H1 (cell line): Measurements from ENCODE around the gene IL6R. TPM values are rescaled to one million over a fixed set of nuclear protein-coding genes. Genes with fewer than 3 reads are reported as not detected.

Source experiments
- CTCF ChIA-PET: fragments of 300-600 bp; sonication (Branson Sonifier 250); formaldehyde crosslinking; loops from one replicate; lab custom pipeline; 2021; ENCODE audit not compliant: partially characterized antibody; lab: Charles Lee
- POLR2A ChIA-PET: fragments of 300-600 bp; sonication (Branson Sonifier 250); formaldehyde crosslinking; loops from one replicate; lab custom pipeline; 2021; ENCODE audit warnings: inconsistent platforms; ENCODE audit not compliant: partially characterized antibody; lab: Charles Lee
- DNase-seq, 2 experiments: peaks; one replicate each; pipeline versions ENCODE4 v3.0.0 to v3.0.0-alpha.2; 2010 to 2022; ENCODE audit warnings: low spot score in 2 of 2, low read depth in 1 of 2, mixed read lengths in 1 of 2
- FAIRE-seq: peaks from 2 replicates; lab custom pipeline; 2011; peaks lifted over from hg19 to GRCh38; lab: Jason Lieb, UNC
- H2AFZ ChIP-seq: 2 replicates; pipeline ENCODE4 v1.8.1; 2012; ENCODE audit warnings: low read length, inconsistent platforms
- H2AK5ac ChIP-seq: 2 replicates; pipeline ENCODE4 v1.6.1; 2013; ENCODE audit warnings: low read depth, low read length
- H2BK120ac ChIP-seq: replicated peaks from 2 replicates; pipeline ENCODE3; 2013; ENCODE audit warnings: low read depth, low read length, inconsistent platforms
- H2BK12ac ChIP-seq: 2 replicates; pipeline ENCODE4 v1.6.1; 2013; ENCODE audit warnings: low read depth, low read length
- H2BK15ac ChIP-seq: 2 replicates; pipeline ENCODE4 v1.6.1; 2013; ENCODE audit warnings: low read length
- H2BK20ac ChIP-seq: 2 replicates; pipeline ENCODE4 v1.6.1; 2013; ENCODE audit warnings: low read length
- H2BK5ac ChIP-seq: 2 replicates; pipeline ENCODE4 v1.6.1; 2013; ENCODE audit warnings: low read depth, low read length
- H3K14ac ChIP-seq: 2 replicates; pipeline ENCODE4 v1.6.1; 2013; ENCODE audit warnings: inconsistent platforms; ENCODE audit not compliant: insufficient read length
- H3K18ac ChIP-seq: 2 replicates; pipeline ENCODE4 v1.6.1; 2013; ENCODE audit warnings: low read length; ENCODE audit errors: extremely low read depth
- H3K23ac ChIP-seq: 2 replicates; pipeline ENCODE4 v1.6.1; 2013; ENCODE audit warnings: inconsistent platforms; ENCODE audit not compliant: insufficient read length
- H3K23me2 ChIP-seq: 2 replicates; pipeline ENCODE4 v1.6.1; 2013; ENCODE audit warnings: low read depth, low read length
- H3K27ac ChIP-seq: 2 replicates; pipeline ENCODE4 v1.6.1; 2011; ENCODE audit warnings: low read depth, low read length, inconsistent platforms
- H3K27me3 ChIP-seq, 4 experiments: replicated peaks in 1 of 4; 1 replicate in 1 of 4; 2 replicates in 3 of 4; pipeline versions ENCODE4 v1.6.1 to v1.8.1; 2011 to 2013; ENCODE audit warnings: low read length in 3 of 4, mild to moderate bottlenecking in 3 of 4, inconsistent platforms in 2 of 4, mixed read lengths in 2 of 4, moderate library complexity in 1 of 4; ENCODE audit not compliant: control insufficient read depth in 3 of 4, insufficient read depth in 3 of 4; ENCODE audit errors: extremely low read depth in 1 of 4
- H3K36me3 ChIP-seq, 4 experiments: 2 replicates each; pipeline versions ENCODE4 v1.6.1 to v1.8.1; 2011 to 2013; ENCODE audit warnings: mild to moderate bottlenecking in 4 of 4, low read length in 3 of 4, moderate library complexity in 2 of 4, control low read depth in 1 of 4, inconsistent platforms in 1 of 4; ENCODE audit not compliant: insufficient read depth in 4 of 4, control insufficient read depth in 2 of 4
- H3K4ac ChIP-seq: replicated peaks from 2 replicates; pipeline ENCODE3; 2013; ENCODE audit warnings: low read length, low read depth, mixed read lengths, inconsistent platforms; ENCODE audit not compliant: insufficient read length
- H3K4me1 ChIP-seq, 4 experiments: replicated peaks in 1 of 4; 1 replicate in 1 of 4; 2 replicates in 3 of 4; pipeline versions ENCODE4 v1.6.1 to v1.8.1; 2011 to 2013; ENCODE audit warnings: low read length in 3 of 4, inconsistent platforms in 2 of 4, mixed read lengths in 1 of 4; ENCODE audit not compliant: insufficient read depth in 4 of 4, control insufficient read depth in 3 of 4
- H3K4me2 ChIP-seq, 2 experiments: 2 replicates each; pipeline versions ENCODE4 v1.6.1 to v1.8.1; 2011 to 2013; ENCODE audit warnings: low read depth in 2 of 2, low read length in 2 of 2, control low read depth in 1 of 2, inconsistent platforms in 1 of 2, mild to moderate bottlenecking in 1 of 2; ENCODE audit not compliant: insufficient read depth in 1 of 2
- H3K4me3 ChIP-seq, 4 experiments: fragments of 200-600, 300-600 bp in 1 of 4; sonication (generic), shearing (Covaris generic), sonication (Bioruptor Twin) in 1 of 4; 2 replicates each; pipeline versions ENCODE4 v1.5.1 to v1.8.1; 2011 to 2016; ENCODE audit warnings: low read length in 4 of 4, low read depth in 3 of 4, control low read depth in 2 of 4, inconsistent platforms in 2 of 4, mild to moderate bottlenecking in 2 of 4, mixed read lengths in 1 of 4, moderate library complexity in 1 of 4; ENCODE audit not compliant: insufficient read depth in 2 of 4; ENCODE audit errors: extremely low read depth in 1 of 4
- H3K56ac ChIP-seq: replicated peaks from 2 replicates; pipeline ENCODE3; 2013; ENCODE audit warnings: low read depth, mild to moderate bottlenecking, mixed read lengths, low read length, inconsistent platforms; ENCODE audit not compliant: insufficient read length
- H3K79me1 ChIP-seq: 2 replicates; pipeline ENCODE4 v1.6.1; 2013; ENCODE audit warnings: low read depth, low read length, control low read depth
- H3K79me2 ChIP-seq, 2 experiments: 2 replicates each; pipeline versions ENCODE4 v1.6.1 to v1.8.1; 2012 to 2013; ENCODE audit warnings: low read length in 2 of 2, mild to moderate bottlenecking in 2 of 2, inconsistent platforms in 1 of 2; ENCODE audit not compliant: insufficient read depth in 2 of 2, control insufficient read depth in 1 of 2
- H3K9ac ChIP-seq, 4 experiments: replicated peaks in 1 of 4; 1 replicate in 1 of 4; 2 replicates in 3 of 4; pipeline versions ENCODE4 v1.6.1 to v1.8.1; 2011 to 2013; ENCODE audit warnings: low read depth in 3 of 4, low read length in 3 of 4, control low read depth in 2 of 4, mild to moderate bottlenecking in 2 of 4, moderate library complexity in 2 of 4, inconsistent platforms in 1 of 4; ENCODE audit errors: extremely low read depth in 1 of 4
- H3K9me3 ChIP-seq, 2 experiments: 2 replicates each; pipeline versions ENCODE4 v1.6.1 to v1.8.1; 2012 to 2013; ENCODE audit warnings: mild to moderate bottlenecking in 2 of 2, moderate library complexity in 2 of 2, control low read depth in 1 of 2, inconsistent platforms in 1 of 2, low read depth in 1 of 2, low read length in 1 of 2, mixed read lengths in 1 of 2; ENCODE audit not compliant: insufficient read depth in 2 of 2
- H4K20me1 ChIP-seq, 2 experiments: replicated peaks in 1 of 2; 2 replicates each; pipeline versions ENCODE3 to v1.8.1; 2011 to 2013; ENCODE audit warnings: inconsistent platforms in 2 of 2, low read length in 2 of 2, mild to moderate bottlenecking in 1 of 2; ENCODE audit not compliant: insufficient read depth in 2 of 2, control insufficient read depth in 1 of 2
- H4K5ac ChIP-seq: 2 replicates; pipeline ENCODE4 v1.6.1; 2013; ENCODE audit warnings: low read length, low read depth, mixed read lengths, inconsistent platforms; ENCODE audit not compliant: insufficient read length
- H4K8ac ChIP-seq: 2 replicates; pipeline ENCODE4 v1.8.0; 2013; ENCODE audit warnings: mild to moderate bottlenecking, moderate library complexity, low read length, inconsistent platforms; ENCODE audit not compliant: insufficient read depth; ENCODE audit errors: extremely low read depth
- H4K91ac ChIP-seq: replicated peaks from 2 replicates; pipeline ENCODE3; 2013; ENCODE audit warnings: low read length, mixed read lengths, inconsistent platforms; ENCODE audit not compliant: insufficient read length
- CHD1 ChIP-seq: IDR thresholded peaks from 2 replicates; pipeline ENCODE4 v1.6.1; 2012; ENCODE audit warnings: low read depth, low read length, improper control_type of control experiment
- EZH2 ChIP-seq: fragments of 200-600 bp; sonication (generic); IDR thresholded peaks from 2 replicates; pipeline ENCODE4 v1.7.1; 2012; ENCODE audit warnings: low read depth, mild to moderate bottlenecking, moderate library complexity, low read length, inconsistent platforms; ENCODE audit not compliant: severe bottlenecking
- KDM1A ChIP-seq: fragments of 200-600, 300-600 bp; sonication (generic); IDR thresholded peaks from 2 replicates; pipeline ENCODE4 v1.7.1; 2016; ENCODE audit warnings: mild to moderate bottlenecking, low read length, borderline replicate concordance
- WGBS, 2 experiments: shearing (Covaris generic) in 1 of 2; methylation state at CpG; one replicate each; pipeline versions ENCODE4 v1.1.6 to v1.1.7; 2013 to 2015; ENCODE audit warnings: low lambda C conversion rate in 2 of 2, mixed read lengths in 2 of 2, inconsistent platforms in 1 of 2, low coverage in 1 of 2, missing lambda C conversion rate in 1 of 2; ENCODE audit not compliant: insufficient replicate concordance in 2 of 2, insufficient coverage in 1 of 2, insufficient read length in 1 of 2; ENCODE audit errors: extremely low coverage in 1 of 2, missing lambda C conversion rate in 1 of 2; 5-methylcytosine and 5-hydroxymethylcytosine counted together
- polyA plus RNA-seq, 7 experiments: library from polyadenylated mRNA; depleted of rRNA in 3 of 7; stranded (reverse) in 5 of 7; unstranded in 2 of 7; fragments of >200 nt in 5 of 7; fragments of 200-250 nt in 2 of 7; gene quantifications; 1 replicate in 5 of 7; 2 replicates in 1 of 7; 4 replicates in 1 of 7; pipeline versions ENCODE4 v1.2.1 to v1.2.3, GENCODE V29; 2011 to 2013; ENCODE audit warnings: missing spikeins in 2 of 7, mixed read lengths in 2 of 7
- total RNA-seq: library from RNA; stranded (reverse); fragmentation: NEBNext Ultra II Directional; extraction: Animal tissue kit (Norgen Biotek cat#: 25700); gene quantifications from 2 replicates; pipeline ENCODE4 v1.2.1, GENCODE V29; 2021

IL6R gene
- total and polyA plus RNA-seq, 2 of the 8 experiments (the other 6 are each of a cell fraction or from before 2014, with no cell fraction given): 2.3 to 3.0 TPM

- CTCF ChIA-PET: interaction anchor here (0.6 kb wide), 1 partner anchor 375 kb away, joined by 3 read pairs; no protein-coding TSS in a partner anchor
- H3K36me3 ChIP-seq: no peaks in the 10 kb centered on the region
- no peak overlapping the region for H3K56ac ChIP-seq
- TF ChIP-seq KDM1A: no peak
- TF ChIP-seq CHD1: no peak
- TF ChIP-seq EZH2: no peak
- TF ChIP-seq, all 59 proteins: peak for 0
- Histone ChIP-seq H2AFZ (no peak overlapping the region), H2AK5ac (no peak overlapping the region), H3K18ac (no peak overlapping the region), H3K27me3 (peaks cover 0 to 1% (median 0%) of the 10 kb centered on the region in 4 experiments; a peak in 1 of 7 replicates), H4K91ac (no peak overlapping the region), H3K4me1 (no peaks in the 10 kb centered on the region), H4K8ac (no peak overlapping the region), H3K4me3 (no peak overlapping the region), H3K27ac (no peak overlapping the region), H3K4ac (no peak overlapping the region), H4K20me1 (no peaks in the 10 kb centered on the region), H3K4me2 (no peak overlapping the region), H2BK120ac (no peak overlapping the region), H4K5ac (no peak overlapping the region), H3K23ac (no peak overlapping the region), H3K79me2 (no peaks in the 10 kb centered on the region), H3K23me2 (no peaks in the 10 kb centered on the region), H2BK20ac (no peak overlapping the region; the same call in 1 of the 2 replicates), H3K9me3 (no peaks in the 10 kb centered on the region), H3K79me1 (no peaks in the 10 kb centered on the region), H2BK5ac (no peak overlapping the region), H3K9ac (no peak overlapping the region), H3K14ac (no peak overlapping the region), H2BK15ac (no peak overlapping the region), H2BK12ac (no peak overlapping the region)
- 93% methylated on average over 6 of the region's 6 CpGs; no CpG with 5 or more reads in 1 of the 2 experiments for WGBS, 2 experiments
- POLR2A ChIA-PET: no interaction called here
- no peak for DNase-seq
- FAIRE-seq: no peak
Measured at GRCh38 chr1:154456631-154457030, 51.5 kb downstream of the IL6R start.
